HepG2 (cell line): ENCODE measurements around the gene DFFA. TPM values are rescaled to one million over a fixed set of nuclear protein-coding genes. Genes with fewer than 3 reads are reported as not detected.

Experiments used
- AKNA ChIP-seq: sonication (generic); formaldehyde crosslinking; IDR thresholded peaks from 2 replicates; pipeline ENCODE4 v1.4.0; 2020; ENCODE audit warnings: missing genetic modification reagents, borderline replicate concordance
- BRD4 ChIP-seq: sonication (generic); formaldehyde crosslinking; IDR thresholded peaks from 2 replicates; pipeline ENCODE4 v1.4.0; 2020; ENCODE audit warnings: missing genetic modification reagents
- DNMT1 ChIP-seq: sonication (generic); formaldehyde crosslinking; IDR thresholded peaks from 2 replicates; pipeline ENCODE4 v1.5.1; 2020; ENCODE audit warnings: mild to moderate bottlenecking, missing genetic modification reagents
- HES4 ChIP-seq: sonication (generic); formaldehyde crosslinking; IDR thresholded peaks from 2 replicates; pipeline ENCODE4 v1.9.0; 2021; ENCODE audit warnings: mild to moderate bottlenecking, missing genetic modification reagents, borderline replicate concordance
- HNRNPL ChIP-seq: fragments of 200-400 bp; formaldehyde crosslinking; IDR thresholded peaks from 2 replicates; pipeline ENCODE4 v1.6.1; 2017; ENCODE audit warnings: mild to moderate bottlenecking, low read depth, low read length
- HOXD1 ChIP-seq: sonication (generic); formaldehyde crosslinking; IDR thresholded peaks from 2 replicates; pipeline ENCODE4 v1.5.0; 2020; ENCODE audit warnings: missing genetic modification reagents
- KDM3A ChIP-seq: IDR thresholded peaks from 2 replicates; pipeline ENCODE4 v1.6.1; 2018; ENCODE audit warnings: low read depth, missing compliant biosample characterization
- KLF16 ChIP-seq, 2 experiments: sonication (generic) in 1 of 2; formaldehyde crosslinking in 1 of 2; IDR thresholded peaks; 2 replicates each; pipeline versions ENCODE4 v1.6.1 to v1.8.0; 2016 to 2023; ENCODE audit warnings: missing genetic modification reagents in 2 of 2, missing compliant biosample characterization in 1 of 2
- MIER3 ChIP-seq: IDR thresholded peaks from 2 replicates; pipeline ENCODE4 v1.6.1; 2016; ENCODE audit warnings: missing compliant biosample characterization, borderline replicate concordance
- MXD4 ChIP-seq: IDR thresholded peaks from 2 replicates; pipeline ENCODE4 v1.6.1; 2016; ENCODE audit warnings: mild to moderate bottlenecking, missing biosample characterization, missing genetic modification reagents
- PHB2 ChIP-seq: fragments of 450-650 bp; IDR thresholded peaks from 2 replicates; pipeline ENCODE4 v1.6.1; 2018; ENCODE audit not compliant: partially characterized antibody
- PITX1 ChIP-seq: sonication (generic); formaldehyde crosslinking; IDR thresholded peaks from 2 replicates; pipeline ENCODE4 v1.5.1; 2020; ENCODE audit warnings: mild to moderate bottlenecking, missing genetic modification reagents
- RNF2 ChIP-seq: fragments of 450-650 bp; conservative IDR thresholded peaks from 2 replicates; pipeline ENCODE4 v1.6.1; 2016; ENCODE audit warnings: low read depth
- SAFB2 ChIP-seq: sonication (generic); formaldehyde crosslinking; IDR thresholded peaks from 2 replicates; pipeline ENCODE4 v1.5.1; 2020; ENCODE audit warnings: missing genetic modification reagents, low read depth, mild to moderate bottlenecking, borderline replicate concordance
- ZNF34 ChIP-seq: sonication (generic); formaldehyde crosslinking; IDR thresholded peaks from 2 replicates; pipeline ENCODE4 v1.4.0; 2020; ENCODE audit warnings: mild to moderate bottlenecking, missing genetic modification reagents, borderline replicate concordance
- ZNF691 ChIP-seq: sonication (generic); formaldehyde crosslinking; IDR thresholded peaks from 2 replicates; pipeline ENCODE4 v1.4.0; 2020; ENCODE audit warnings: missing genetic modification reagents, low read depth, mild to moderate bottlenecking, borderline replicate concordance
- ZNF709 ChIP-seq: sonication (generic); formaldehyde crosslinking; IDR thresholded peaks from 2 replicates; pipeline ENCODE4 v1.5.0; 2020; ENCODE audit warnings: mild to moderate bottlenecking, missing genetic modification reagents
- ZZZ3 ChIP-seq: sonication (generic); formaldehyde crosslinking; IDR thresholded peaks from 2 replicates; pipeline ENCODE4 v1.4.0; 2020; ENCODE audit warnings: missing genetic modification reagents, mild to moderate bottlenecking, borderline replicate concordance
- polyA plus RNA-seq, 8 experiments: library from polyadenylated mRNA; depleted of rRNA in 3 of 8; stranded (reverse) in 7 of 8; unstranded in 1 of 8; fragments of >200 nt; fragmentation: Illumina TruSeq in 4 of 8; extraction: Trizol in 4 of 8; gene quantifications; 2 replicates each; pipeline versions ENCODE4 v1.2.1 to v1.2.3, GENCODE V29; 2011 to 2016; ENCODE audit warnings: low read depth in 4 of 8, missing spikeins in 1 of 8, mixed read lengths in 1 of 8; ENCODE audit not compliant: insufficient read depth in 1 of 8
- total RNA-seq, 5 experiments: library from RNA; depleted of rRNA; stranded (reverse); fragments of >200 nt; fragmentation: Illumina TruSeq; extraction: Trizol; gene quantifications; 2 replicates each; pipeline ENCODE4 v1.2.3, GENCODE V29; 2016; ENCODE audit warnings: low read depth in 1 of 5
- TF ChIP-seq, protein P1 (sequence below): sonication (generic); IDR thresholded peaks from 2 replicates; pipeline ENCODE4 v1.6.1; 2016; ENCODE audit warnings: low read depth, borderline replicate concordance
- TF ChIP-seq, protein P2 (sequence below): sonication (generic); formaldehyde crosslinking; IDR thresholded peaks from 2 replicates; pipeline ENCODE4 v1.8.0; 2022; ENCODE audit warnings: missing genetic modification reagents, mild to moderate bottlenecking, moderate library complexity, borderline replicate concordance

The DFFA gene
- total and polyA plus RNA-seq, 2 of the 13 experiments (the other 11 are each of a cell fraction or from before 2014, with no cell fraction given): 16.5 to 33.9 TPM

GRCh38 chr1:10474613-10475507 is 2.5 kb upstream of the DFFA start, which contains the start of gene PEX14 (continued):
- TF ChIP-seq, protein P1, sequence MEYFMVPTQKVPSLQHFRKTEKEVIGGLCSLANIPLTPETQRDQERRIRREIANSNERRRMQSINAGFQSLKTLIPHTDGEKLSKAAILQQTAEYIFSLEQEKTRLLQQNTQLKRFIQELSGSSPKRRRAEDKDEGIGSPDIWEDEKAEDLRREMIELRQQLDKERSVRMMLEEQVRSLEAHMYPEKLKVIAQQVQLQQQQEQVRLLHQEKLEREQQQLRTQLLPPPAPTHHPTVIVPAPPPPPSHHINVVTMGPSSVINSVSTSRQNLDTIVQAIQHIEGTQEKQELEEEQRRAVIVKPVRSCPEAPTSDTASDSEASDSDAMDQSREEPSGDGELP: no peak
- TF ChIP-seq DNMT1 (CRISPR knock-in tag): no peak
- no peak; the same call in 1 of the 2 replicates for TF ChIP-seq ZNF691
- TF ChIP-seq KDM3A: 0 out of 2 replicates have a peak, but pooled peaks have one; percentile 63
- 0 out of 2 replicates have a peak, but pooled peaks have one; percentile 68 for TF ChIP-seq HNRNPL
- peak; percentile 76 for TF ChIP-seq HOXD1 (CRISPR knock-in tag)
- TF ChIP-seq, protein P2, sequence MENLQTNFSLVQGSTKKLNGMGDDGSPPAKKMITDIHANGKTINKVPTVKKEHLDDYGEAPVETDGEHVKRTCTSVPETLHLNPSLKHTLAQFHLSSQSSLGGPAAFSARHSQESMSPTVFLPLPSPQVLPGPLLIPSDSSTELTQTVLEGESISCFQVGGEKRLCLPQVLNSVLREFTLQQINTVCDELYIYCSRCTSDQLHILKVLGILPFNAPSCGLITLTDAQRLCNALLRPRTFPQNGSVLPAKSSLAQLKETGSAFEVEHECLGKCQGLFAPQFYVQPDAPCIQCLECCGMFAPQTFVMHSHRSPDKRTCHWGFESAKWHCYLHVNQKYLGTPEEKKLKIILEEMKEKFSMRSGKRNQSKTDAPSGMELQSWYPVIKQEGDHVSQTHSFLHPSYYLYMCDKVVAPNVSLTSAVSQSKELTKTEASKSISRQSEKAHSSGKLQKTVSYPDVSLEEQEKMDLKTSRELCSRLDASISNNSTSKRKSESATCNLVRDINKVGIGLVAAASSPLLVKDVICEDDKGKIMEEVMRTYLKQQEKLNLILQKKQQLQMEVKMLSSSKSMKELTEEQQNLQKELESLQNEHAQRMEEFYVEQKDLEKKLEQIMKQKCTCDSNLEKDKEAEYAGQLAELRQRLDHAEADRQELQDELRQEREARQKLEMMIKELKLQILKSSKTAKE (CRISPR knock-in tag): 0 out of 2 replicates have a peak, but pooled peaks have one; percentile 29
- no peak; the same call in 1 of the 2 replicates for TF ChIP-seq ZNF709
- TF ChIP-seq PHB2: no peak
- TF ChIP-seq MXD4 (CRISPR knock-in tag): 0 out of 2 replicates have a peak, but pooled peaks have one; percentile 44
- TF ChIP-seq SAFB2 (CRISPR knock-in tag): no peak
- no peak for TF ChIP-seq ZNF34 (CRISPR knock-in tag)
- TF ChIP-seq PITX1 (CRISPR knock-in tag): peak; percentile 64; the same call in 1 of the 2 replicates
- TF ChIP-seq HES4: 0 out of 2 replicates have a peak, but pooled peaks have one; percentile 7
- TF ChIP-seq MIER3 (CRISPR knock-in tag): peak; percentile 83; the same call in 1 of the 2 replicates
- no peak for TF ChIP-seq RNF2
- peak in 1 of 2 experiments; percentile 35; a peak in 1 of 4 replicates for TF ChIP-seq KLF16 (CRISPR knock-in tag; IDR thresholded peaks at IDR 0.05)
- 0 out of 2 replicates have a peak, but pooled peaks have one; percentile 44 for TF ChIP-seq AKNA (CRISPR knock-in tag)
- TF ChIP-seq ZZZ3: no peak
- TF ChIP-seq BRD4 (CRISPR knock-in tag): peak; percentile 91
